Stimulated activated CD4-positive, alpha-beta T cell treated with anti-CD3 and anti-CD28 coated beads, Interleukin-1b, Interleukin-23, amount 100 ng/mL, for 1 hour (primary cell): Measurements from ENCODE around the gene GOLGA3.
"Not testable (repeated sequence)": the region's sequence is repeated elsewhere in the genome, so short reads cannot be mapped to it uniquely, and the experiment has no call there.

Experiments used
- DNase-seq, 2 donors: peaks; one replicate each; pipeline ENCODE4 v3.0.0-alpha.2; 2020; ENCODE audit warnings: low read depth in 2 of 2

GOLGA3 gene

DNA sequence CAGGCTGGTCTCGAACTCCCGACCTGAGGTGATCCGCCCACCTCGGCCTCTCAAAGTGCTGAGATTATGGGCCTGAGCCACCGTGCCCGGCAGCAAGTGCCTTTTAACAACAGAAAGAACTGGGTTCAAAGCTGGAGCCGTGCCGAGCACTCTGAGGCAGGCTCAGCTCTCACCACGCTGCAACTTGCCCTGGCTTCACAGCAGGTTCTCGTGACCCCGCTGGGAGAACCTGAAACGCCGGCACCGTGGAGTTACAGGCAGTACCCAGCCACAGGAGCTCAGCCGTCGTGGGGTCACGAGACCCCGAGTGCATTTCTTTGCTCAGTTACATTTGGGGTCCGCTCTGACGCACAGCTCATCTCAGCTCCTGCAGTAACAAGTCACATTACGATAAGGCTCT, 14.4 kb downstream of the GOLGA3 start:
- no peak for DNase-seq

GRCh38 chr12:132813443-132813842, 15.2 kb downstream of the GOLGA3 start:
- no peak for DNase-seq

DNA sequence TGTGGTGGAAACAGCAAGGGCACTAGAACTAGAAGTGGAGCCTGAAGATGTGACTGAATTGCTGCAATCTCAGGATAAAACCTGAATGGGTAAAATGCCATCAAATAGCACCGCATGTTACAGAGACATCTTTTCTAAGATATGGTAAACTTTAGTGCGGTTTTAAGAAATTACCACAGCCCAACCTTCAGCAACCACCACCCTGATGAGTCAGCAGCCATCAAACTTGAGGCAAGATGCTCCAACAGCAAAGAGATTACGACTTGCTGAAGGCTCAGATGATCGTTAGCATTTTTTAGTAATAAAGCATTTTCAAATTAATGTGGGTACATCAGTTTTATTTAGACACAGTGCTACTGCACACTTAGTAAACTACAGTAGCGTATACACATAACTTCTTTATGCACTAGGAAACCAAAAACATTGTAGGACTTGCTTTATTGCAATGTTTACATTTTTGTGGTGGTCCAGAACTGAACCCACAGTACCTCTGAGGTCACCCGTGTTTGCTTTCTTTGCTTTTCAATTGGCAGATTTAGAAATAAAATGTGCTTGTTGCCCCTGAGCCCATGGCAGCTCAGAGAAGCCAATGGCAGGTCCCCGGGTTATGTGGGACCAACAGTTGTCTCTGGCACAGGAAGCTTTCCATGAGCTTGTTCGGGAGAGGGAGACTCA, 15.9 kb downstream of the GOLGA3 start:
- DNase-seq, result no peak

DNA sequence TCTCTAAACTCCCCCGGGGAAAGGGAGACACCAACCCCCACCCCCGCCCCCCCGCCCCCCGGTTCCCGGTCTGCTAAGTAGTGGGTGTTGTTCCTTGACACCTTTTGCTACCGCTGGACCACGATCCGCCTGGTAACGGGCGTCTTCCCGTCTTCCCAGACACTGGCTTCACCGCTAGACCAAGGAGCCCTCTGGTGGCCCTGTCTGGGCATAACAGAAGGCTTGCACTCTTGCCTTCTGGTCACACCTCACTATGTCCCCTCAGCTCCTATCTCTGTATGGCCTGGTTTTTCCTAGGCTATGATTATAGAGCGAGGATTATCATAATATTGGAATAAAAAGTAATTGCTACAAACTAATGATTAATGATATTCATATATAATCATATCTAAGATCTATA, 19.3 kb downstream of the GOLGA3 start:
- not testable (repeated sequence) for DNase-seq

GRCh38 chr12:132807295-132808092, 21.2 kb downstream of the GOLGA3 start:
- DNase-seq, result no peak

DNA sequence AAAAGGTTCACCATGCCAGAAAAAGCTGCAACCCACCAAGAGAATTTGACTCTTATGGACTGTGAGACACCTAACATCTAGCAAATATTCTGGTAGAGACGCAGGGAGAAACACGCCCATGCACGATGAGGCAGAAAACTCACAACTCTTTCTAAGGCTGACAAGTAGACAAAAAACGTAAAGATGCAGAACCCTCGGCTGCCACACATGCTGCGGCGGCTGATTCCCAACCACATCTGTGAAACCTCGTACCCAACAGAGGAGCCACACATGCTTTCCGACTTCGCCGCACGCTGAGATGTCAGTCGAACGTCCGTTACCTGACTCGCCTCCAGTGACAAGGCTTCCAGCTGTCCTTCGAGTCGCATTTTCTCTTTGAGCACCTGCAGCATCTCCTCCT, 21.8 kb downstream of the GOLGA3 start:
- no peak for DNase-seq

DNA sequence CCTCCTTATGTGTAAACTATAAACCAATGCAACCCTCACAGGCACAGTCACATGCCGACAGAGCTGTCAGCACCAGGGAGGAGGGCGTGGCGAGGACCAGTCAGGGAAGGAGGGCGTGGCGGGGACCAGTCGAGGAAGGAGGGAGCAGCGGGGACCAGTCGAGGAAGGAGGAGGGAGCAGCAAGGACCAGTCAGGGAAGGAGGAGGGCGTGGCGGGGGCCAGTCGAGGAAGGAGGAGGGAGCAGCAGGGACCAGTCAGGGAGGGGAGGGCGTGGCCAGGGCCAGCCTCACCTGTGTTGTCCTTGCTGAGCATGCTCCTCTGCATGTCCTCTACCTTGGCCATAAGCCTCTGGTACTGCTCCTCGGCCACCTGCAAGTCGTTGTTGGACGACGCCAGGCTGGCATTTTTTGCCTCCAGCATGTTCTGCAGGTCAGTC, 24.2 kb downstream of the GOLGA3 start:
- DNase-seq, result no peak

DNA sequence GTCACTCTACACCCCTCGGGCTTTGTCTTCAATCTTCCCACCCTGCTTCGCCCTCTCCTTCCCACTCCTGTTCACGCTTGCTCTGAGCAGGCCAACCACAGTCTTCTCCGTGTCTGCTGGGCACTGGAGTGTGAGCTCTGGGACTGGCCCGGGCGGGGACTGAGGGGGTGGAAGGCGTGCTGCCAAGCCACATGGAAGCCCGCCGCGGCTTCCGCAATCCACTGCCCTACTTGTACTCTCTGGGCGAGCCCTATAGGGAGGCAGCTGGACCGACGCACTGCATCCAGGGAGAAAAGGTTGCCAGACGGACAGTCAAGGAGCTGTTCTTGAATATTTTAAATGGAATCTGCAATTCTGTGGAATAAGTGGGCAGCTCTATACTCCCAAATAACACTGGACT, 24.8 kb downstream of the GOLGA3 start:
- no peak for DNase-seq

DNA sequence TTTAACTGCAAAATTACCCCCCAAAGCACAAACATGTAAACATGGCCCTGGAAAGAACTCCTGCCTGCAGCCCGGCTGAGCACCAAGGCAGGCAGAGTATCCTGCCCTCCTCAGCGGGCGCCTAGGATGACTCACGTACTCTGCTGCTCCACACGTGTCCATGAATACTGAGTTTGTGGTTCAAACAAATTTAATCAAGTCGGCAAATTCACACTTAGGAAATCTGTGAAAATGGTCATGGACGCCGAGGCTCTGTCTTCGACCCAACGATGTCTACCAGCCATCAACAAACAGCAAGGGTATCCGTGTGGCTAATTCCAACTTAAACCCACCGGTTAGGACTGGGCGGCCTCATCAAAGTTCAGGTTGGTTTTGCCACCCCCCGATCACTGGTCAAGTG, 25.5 kb downstream of the GOLGA3 start:
- no peak for DNase-seq

DNA sequence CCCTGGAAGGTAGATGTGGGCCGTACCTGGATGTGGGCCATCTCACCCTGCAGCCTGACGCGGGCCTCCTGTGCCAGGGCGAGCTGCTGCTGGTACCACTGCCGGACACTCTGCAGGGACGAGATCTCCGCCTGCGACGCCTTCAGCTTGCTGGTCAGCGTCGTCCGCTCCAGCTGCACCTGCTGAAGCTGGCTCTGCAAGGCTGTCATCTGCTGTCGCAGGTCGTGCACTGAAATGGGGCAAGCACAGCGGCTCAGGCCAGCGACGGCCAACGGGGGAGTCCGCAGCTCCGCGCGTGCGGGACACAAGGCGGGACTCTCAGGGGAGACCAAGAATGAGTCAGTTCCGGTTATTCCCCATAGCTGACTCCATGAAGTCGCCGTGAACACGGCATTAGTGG, 26.9 kb downstream of the GOLGA3 start:
- DNase-seq, result no peak

GRCh38 chr12:132798836-132799235, 29.8 kb downstream of the GOLGA3 start:
- no peak for DNase-seq

GRCh38 chr12:132797820-132798570, 30.7 kb downstream of the GOLGA3 start:
- no peak for DNase-seq

- no peak for DNase-seq
These were observed 32.8 kb downstream of the GOLGA3 start for GRCh38 chr12:132795847-132796246.

DNA sequence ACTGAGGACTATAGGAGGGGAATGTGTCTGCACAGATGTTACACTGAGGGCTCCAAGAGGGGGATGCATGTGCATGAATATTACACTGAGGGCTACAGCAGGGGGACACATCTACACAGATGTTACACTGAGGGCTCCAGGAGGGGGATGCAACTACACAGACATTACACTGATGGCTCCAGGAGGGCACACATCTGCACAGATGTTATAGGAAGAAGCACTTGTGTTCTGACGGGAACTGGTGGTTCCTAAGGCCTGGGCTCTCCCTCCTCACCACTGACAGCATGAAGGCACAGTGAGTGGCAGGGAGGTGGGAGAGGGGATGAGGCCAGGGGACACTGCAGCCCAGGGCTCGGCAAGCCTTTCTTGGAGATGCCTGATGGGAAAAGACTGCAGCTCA, 36.7 kb downstream of the GOLGA3 start:
- DNase-seq, result not testable (repeated sequence)

DNA sequence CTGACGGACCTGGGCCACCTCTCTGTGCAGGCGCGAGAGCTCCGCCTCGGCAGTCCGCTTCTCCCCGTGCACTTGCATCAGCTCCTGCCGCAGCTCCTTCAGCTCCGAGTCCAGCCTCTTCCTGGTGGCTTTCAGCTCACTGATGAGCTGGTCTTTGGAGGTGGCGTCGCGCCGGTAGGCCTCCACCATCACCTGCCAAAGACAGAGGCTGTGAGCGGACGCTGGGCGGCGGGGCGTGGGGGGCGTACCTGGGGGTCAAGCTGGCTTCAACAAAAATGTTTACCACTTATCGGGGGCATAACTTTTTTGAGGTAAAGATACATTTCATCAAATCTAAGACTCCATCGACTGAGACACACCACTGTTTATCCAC, 39.6 kb downstream of the GOLGA3 start:
- no peak for DNase-seq

GRCh38 chr12:132788375-132789098, 40.1 kb downstream of the GOLGA3 start:
- DNase-seq, result no peak

DNA sequence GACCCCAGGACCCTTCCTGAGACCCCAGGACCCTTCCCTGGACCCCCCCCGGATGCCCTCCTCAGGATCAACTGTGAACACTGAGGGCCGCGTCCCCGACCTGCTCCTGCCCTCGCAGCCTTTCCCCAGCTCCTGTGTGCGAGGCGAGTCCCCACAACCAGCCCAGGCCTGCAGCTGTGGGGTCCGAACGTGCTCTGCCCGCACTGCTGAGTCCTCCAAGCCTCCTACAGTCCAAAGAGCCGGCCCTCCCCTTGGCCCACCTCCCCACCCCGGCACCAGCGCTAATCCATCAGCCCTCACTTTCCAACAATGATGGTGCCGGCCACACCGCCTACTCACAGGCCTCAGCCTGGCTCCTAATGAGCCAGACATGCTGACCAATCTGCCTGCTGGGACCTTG, 40.8 kb downstream of the GOLGA3 start:
- no peak for DNase-seq

GRCh38 chr12:132786192-132786591, 42.5 kb downstream of the GOLGA3 start:
- no peak for DNase-seq

DNA sequence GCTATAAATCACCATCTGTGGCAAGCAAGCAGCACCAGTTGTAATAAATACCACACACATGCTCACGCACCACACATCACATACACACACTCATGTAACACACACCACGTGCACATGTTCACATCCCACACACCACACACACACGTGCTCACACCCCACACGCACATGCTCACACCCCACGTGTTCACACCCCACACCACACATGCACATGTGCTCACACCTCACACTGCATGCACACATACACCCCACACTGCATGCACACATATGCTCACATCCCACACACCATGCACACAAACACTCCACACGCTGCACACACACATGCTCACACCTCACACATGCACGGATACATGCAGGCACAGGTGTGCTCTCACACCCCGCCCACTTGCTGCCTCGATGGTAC, 44.1 kb downstream of the GOLGA3 start:
- DNase-seq, result no peak

- no peak for DNase-seq
These were observed 44.6 kb downstream of the GOLGA3 start for GRCh38 chr12:132783917-132784531.

- DNase-seq, result no peak
These were observed 46.7 kb downstream of the GOLGA3 start for GRCh38 chr12:132781938-132782337.
